Rectal smooth muscle tissue (tissue), 1 donor: ENCODE measurements around the gene EFNA2.

ENCODE experiments used
- H3K27ac ChIP-seq: one replicate; pipeline ENCODE4 v1.7.0; 2013; ENCODE audit warnings: low read depth, low read length, inconsistent platforms
- H3K27me3 ChIP-seq: one replicate; pipeline ENCODE4 v1.7.0; 2013; ENCODE audit warnings: low read length; ENCODE audit not compliant: control insufficient read depth, insufficient read depth
- H3K36me3 ChIP-seq: one replicate; pipeline ENCODE4 v1.7.0; 2013; ENCODE audit warnings: low read length; ENCODE audit not compliant: control insufficient read depth, insufficient read depth
- H3K4me1 ChIP-seq: one replicate; pipeline ENCODE4 v1.7.0; 2013; ENCODE audit warnings: low read length; ENCODE audit not compliant: control insufficient read depth, insufficient read depth
- H3K4me3 ChIP-seq: one replicate; pipeline ENCODE4 v1.7.0; 2013; ENCODE audit warnings: low read length
- H3K9ac ChIP-seq: one replicate; pipeline ENCODE4 v1.7.0; 2013; ENCODE audit warnings: low read length

EFNA2 gene

GRCh38 chr19:1280636-1281568 lies 4.8 kb upstream of the EFNA2 start:
- H3K4me1 ChIP-seq, result peaks cover 6% of the 10 kb centered on the region

GRCh38 chr19:1281569-1282287 lies 3.9 kb upstream of the EFNA2 start:
- no peak overlapping the region for H3K27ac ChIP-seq
- H3K27me3 ChIP-seq, result peaks cover 22% of the 10 kb centered on the region
- no peak overlapping the region for H3K4me3 ChIP-seq

More at GRCh38 chr19:1280636-1281568, 4.8 kb upstream of the EFNA2 start:
- Histone ChIP-seq H3K9ac (no peak overlapping the region), H3K4me3 (no peak overlapping the region), H3K36me3 (peaks cover 5% of the 10 kb centered on the region), H3K27ac (no peak overlapping the region), H3K27me3 (peaks cover 18% of the 10 kb centered on the region)

GRCh38 chr19:1282588-1283206 lies 3.0 kb upstream of the EFNA2 start:
- no peak overlapping the region for H3K27ac ChIP-seq
- H3K4me1 ChIP-seq, result no peaks in the 10 kb centered on the region
- peaks cover 5% of the 10 kb centered on the region for H3K36me3 ChIP-seq
- H3K27me3 ChIP-seq, result peaks cover 24% of the 10 kb centered on the region
- no peak overlapping the region for H3K9ac ChIP-seq
- H3K4me3 ChIP-seq, result peak overlapping the region; percentile 27

More at GRCh38 chr19:1281569-1282287, 3.9 kb upstream of the EFNA2 start:
- Histone ChIP-seq H3K4me1 (no peaks in the 10 kb centered on the region), H3K9ac (no peak overlapping the region), H3K36me3 (peaks cover 5% of the 10 kb centered on the region)

GRCh38 chr19:1283207-1283916 lies 2.3 kb upstream of the EFNA2 start:
- Histone ChIP-seq H3K27me3 (peaks cover 31% of the 10 kb centered on the region), H3K27ac (no peak overlapping the region), H3K36me3 (peaks cover 5% of the 10 kb centered on the region), H3K4me3 (peak overlapping the region; percentile 36), H3K4me1 (no peaks in the 10 kb centered on the region), H3K9ac (no peak overlapping the region)

GRCh38 chr19:1283917-1284292 lies 1.8 kb upstream of the EFNA2 start:
- peaks cover 32% of the 10 kb centered on the region for H3K27me3 ChIP-seq
- H3K27ac ChIP-seq, result no peak overlapping the region
- H3K36me3 ChIP-seq, result peaks cover 3% of the 10 kb centered on the region
- H3K4me3 ChIP-seq, result peak overlapping the region; percentile 36
- H3K4me1 ChIP-seq, result no peaks in the 10 kb centered on the region
- H3K9ac ChIP-seq, result no peak overlapping the region

- H3K9ac ChIP-seq, result no peak overlapping the region
Measured at GRCh38 chr19:1284293-1284978, 1.2 kb upstream of the EFNA2 start.

GRCh38 chr19:1284979-1285736 lies 515 bp upstream of the EFNA2 start:
- H3K27ac ChIP-seq, result no peak overlapping the region
- H3K4me3 ChIP-seq, result no peak overlapping the region
- H3K4me1 ChIP-seq, result no peaks in the 10 kb centered on the region
- no peaks in the 10 kb centered on the region for H3K36me3 ChIP-seq
- H3K27me3 ChIP-seq, result peaks cover 32% of the 10 kb centered on the region
- no peak overlapping the region for H3K9ac ChIP-seq

More at GRCh38 chr19:1284293-1284978, 1.2 kb upstream of the EFNA2 start:
- H3K4me1 ChIP-seq, result no peaks in the 10 kb centered on the region
- H3K36me3 ChIP-seq, result no peaks in the 10 kb centered on the region
- no peak overlapping the region for H3K27ac ChIP-seq
- no peak overlapping the region for H3K4me3 ChIP-seq
- H3K27me3 ChIP-seq, result peaks cover 32% of the 10 kb centered on the region

- Histone ChIP-seq H3K9ac (no peak overlapping the region), H3K4me3 (peak overlapping the region; percentile 27), H3K27me3 (peaks cover 38% of the 10 kb centered on the region), H3K4me1 (no peaks in the 10 kb centered on the region), H3K36me3 (no peaks in the 10 kb centered on the region), H3K27ac (no peak overlapping the region)
Measured at GRCh38 chr19:1286487-1287353, 1.0 kb downstream of the EFNA2 start.

- H3K27ac ChIP-seq, result no peak overlapping the region
- no peaks in the 10 kb centered on the region for H3K36me3 ChIP-seq
- H3K4me1 ChIP-seq, result no peaks in the 10 kb centered on the region
- no peak overlapping the region for H3K4me3 ChIP-seq
- H3K9ac ChIP-seq, result no peak overlapping the region
- H3K27me3 ChIP-seq, result peaks cover 34% of the 10 kb centered on the region
Measured at GRCh38 chr19:1287354-1288225, 1.9 kb downstream of the EFNA2 start.

- no peak overlapping the region for H3K27ac ChIP-seq
- no peaks in the 10 kb centered on the region for H3K36me3 ChIP-seq
- no peak overlapping the region for H3K9ac ChIP-seq
- peaks cover 33% of the 10 kb centered on the region for H3K27me3 ChIP-seq
- no peak overlapping the region for H3K4me3 ChIP-seq
- no peaks in the 10 kb centered on the region for H3K4me1 ChIP-seq
Measured at GRCh38 chr19:1288226-1288612, 2.5 kb downstream of the EFNA2 start.
